Uterus (tissue), 2 donors: ENCODE data around the gene FAM72D.
"Not testable (repeated sequence)": the region's sequence is repeated elsewhere in the genome, so short reads cannot be mapped to it uniquely, and the experiment has no call there.

Experiments
- POLR2A ChIP-seq, 2 donors: fragments of 450-650 bp; IDR thresholded peaks; one replicate each; pipeline ENCODE4 v1.6.1; 2016; ENCODE audit warnings: antibody characterized with exemption in 2 of 2, mild to moderate bottlenecking in 1 of 2, moderate library complexity in 1 of 2
- TF ChIP-seq, protein P1 (sequence below), 4 experiments: fragments of 200-600 bp in 2 of 4; fragments of 450-650 bp in 2 of 4; sonication (generic) in 2 of 4; IDR thresholded peaks; one replicate each; pipeline ENCODE4 v1.5.1; 2016 to 2019; ENCODE audit warnings: antibody characterized with exemption in 4 of 4, mild to moderate bottlenecking in 2 of 4, moderate library complexity in 1 of 4

DNA sequence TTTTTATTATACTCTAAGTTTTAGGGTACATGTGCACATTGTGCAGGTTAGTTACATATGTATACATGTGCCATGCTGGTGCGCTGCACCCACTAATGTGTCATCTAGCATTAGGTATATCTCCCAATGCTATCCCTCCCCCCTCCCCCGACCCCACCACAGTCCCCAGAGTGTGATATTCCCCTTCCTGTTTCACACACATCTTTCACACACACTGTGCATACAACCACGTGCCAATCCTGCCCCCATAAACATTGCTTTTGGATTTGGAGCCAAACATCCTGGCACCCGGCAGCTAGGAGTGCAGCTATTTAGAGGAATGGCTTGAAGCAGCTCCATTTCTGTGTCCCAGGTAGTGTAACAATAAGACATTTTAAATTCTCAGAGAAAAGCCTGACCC, 51.4 kb downstream of the FAM72D start:
- TF ChIP-seq, protein P1, sequence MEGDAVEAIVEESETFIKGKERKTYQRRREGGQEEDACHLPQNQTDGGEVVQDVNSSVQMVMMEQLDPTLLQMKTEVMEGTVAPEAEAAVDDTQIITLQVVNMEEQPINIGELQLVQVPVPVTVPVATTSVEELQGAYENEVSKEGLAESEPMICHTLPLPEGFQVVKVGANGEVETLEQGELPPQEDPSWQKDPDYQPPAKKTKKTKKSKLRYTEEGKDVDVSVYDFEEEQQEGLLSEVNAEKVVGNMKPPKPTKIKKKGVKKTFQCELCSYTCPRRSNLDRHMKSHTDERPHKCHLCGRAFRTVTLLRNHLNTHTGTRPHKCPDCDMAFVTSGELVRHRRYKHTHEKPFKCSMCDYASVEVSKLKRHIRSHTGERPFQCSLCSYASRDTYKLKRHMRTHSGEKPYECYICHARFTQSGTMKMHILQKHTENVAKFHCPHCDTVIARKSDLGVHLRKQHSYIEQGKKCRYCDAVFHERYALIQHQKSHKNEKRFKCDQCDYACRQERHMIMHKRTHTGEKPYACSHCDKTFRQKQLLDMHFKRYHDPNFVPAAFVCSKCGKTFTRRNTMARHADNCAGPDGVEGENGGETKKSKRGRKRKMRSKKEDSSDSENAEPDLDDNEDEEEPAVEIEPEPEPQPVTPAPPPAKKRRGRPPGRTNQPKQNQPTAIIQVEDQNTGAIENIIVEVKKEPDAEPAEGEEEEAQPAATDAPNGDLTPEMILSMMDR (IDR thresholded peaks at IDR 0.05): not testable (repeated sequence)
- not testable (repeated sequence) for TF ChIP-seq POLR2A (IDR thresholded peaks at IDR 0.05)
